GM23338 (cell line): Measurements from ENCODE around the gene IGF2R. TPM values are rescaled to one million over a fixed set of nuclear protein-coding genes. Genes with fewer than 3 reads are reported as not detected.

ENCODE experiments used
- ATAC-seq: fragments of 200-7000 bp; cut with Tn5 transposase; 3 replicates; pipeline ENCODE4 v1.9.1; 2020
- DNase-seq: peaks from one replicate; pipeline ENCODE4 v3.0.0-alpha.2; 2015; ENCODE audit warnings: low spot score
- H2AFZ ChIP-seq: fragments of 200-600 bp; sonication (generic); 2 replicates; pipeline ENCODE4 v1.8.0; 2016; ENCODE audit warnings: antibody characterized with exemption, mild to moderate bottlenecking, moderate library complexity
- H3F3A ChIP-seq: fragments of 200-600 bp; sonication (generic); replicated peaks from 2 replicates; pipeline ENCODE4 v1.8.0; 2017; ENCODE audit warnings: antibody characterized with exemption, mixed run types, low read depth
- H3K27ac ChIP-seq: fragments of 200-600 bp; sonication (generic); 2 replicates; pipeline ENCODE4 v1.6.1; 2016; ENCODE audit warnings: low read depth
- H3K27me3 ChIP-seq: fragments of 200-600 bp; sonication (generic); 2 replicates; pipeline ENCODE4 v1.8.0; 2016; ENCODE audit warnings: mild to moderate bottlenecking, mixed run types, moderate library complexity; ENCODE audit not compliant: insufficient read depth
- H3K36me3 ChIP-seq: fragments of 200-600 bp; sonication (generic); 2 replicates; pipeline ENCODE4 v1.8.0; 2016; ENCODE audit warnings: mild to moderate bottlenecking; ENCODE audit not compliant: insufficient read depth
- H3K4me1 ChIP-seq: fragments of 200-600 bp; sonication (generic); 2 replicates; pipeline ENCODE4 v1.8.0; 2016; ENCODE audit warnings: mild to moderate bottlenecking, moderate library complexity; ENCODE audit not compliant: insufficient read depth
- H3K4me2 ChIP-seq: fragments of 200-600 bp; sonication (generic); 2 replicates; pipeline ENCODE4 v1.7.1; 2017; ENCODE audit warnings: mixed run types
- H3K4me3 ChIP-seq: fragments of 200-600 bp; sonication (generic); 2 replicates; pipeline ENCODE4 v1.6.1; 2016; ENCODE audit warnings: mixed run types
- H3K79me2 ChIP-seq: fragments of 200-600 bp; sonication (generic); replicated peaks from 2 replicates; pipeline ENCODE4 v1.8.0; 2017; ENCODE audit warnings: mild to moderate bottlenecking; ENCODE audit not compliant: insufficient read depth
- H3K9me2 ChIP-seq: fragments of 200-600 bp; sonication (generic); 2 replicates; pipeline ENCODE4 v1.8.0; 2017; ENCODE audit not compliant: insufficient read depth
- H4K20me1 ChIP-seq: fragments of 200-600 bp; sonication (generic); replicated peaks from 2 replicates; pipeline ENCODE4 v1.8.0; 2017; ENCODE audit warnings: mild to moderate bottlenecking; ENCODE audit not compliant: insufficient read depth
- H3K27ac Mint-ChIP-seq: 2 replicates; pipeline ENCODE4 v1.8.0; 2020; ENCODE audit warnings: inconsistent platforms, mild to moderate bottlenecking, moderate library complexity, mixed read lengths
- H3K27me3 Mint-ChIP-seq: 3 replicates; pipeline ENCODE4 v1.8.0; 2022; ENCODE audit warnings: low read depth, mild to moderate bottlenecking, moderate library complexity, mixed read lengths, inconsistent platforms; ENCODE audit not compliant: insufficient read depth, poor library complexity
- H3K36me3 Mint-ChIP-seq: 3 replicates; pipeline ENCODE4 v1.8.0; 2021; ENCODE audit warnings: low read depth, mild to moderate bottlenecking, inconsistent platforms, moderate library complexity, mixed read lengths
- H3K4me1 Mint-ChIP-seq: 3 replicates; pipeline ENCODE4 v1.8.0; 2020; ENCODE audit warnings: mild to moderate bottlenecking, inconsistent platforms, mixed read lengths
- H3K4me3 Mint-ChIP-seq: 3 replicates; pipeline ENCODE4 v1.8.0; 2021; ENCODE audit warnings: moderate library complexity, mild to moderate bottlenecking, inconsistent platforms, mixed read lengths
- H3K9me3 Mint-ChIP-seq: 3 replicates; pipeline ENCODE4 v1.8.0; 2020; ENCODE audit warnings: moderate library complexity, mild to moderate bottlenecking, inconsistent platforms, mixed read lengths
- CREB1 ChIP-seq: fragments of 250-450 bp; sonication (Bioruptor Pico); IDR thresholded peaks from 2 replicates; pipeline ENCODE4 v1.5.0; 2020; ENCODE audit warnings: low read depth, mild to moderate bottlenecking, moderate library complexity
- EZH2 ChIP-seq: fragments of 200-600 bp; sonication (generic); IDR thresholded peaks from one replicate; pipeline ENCODE4 v1.8.0; 2017; ENCODE audit warnings: antibody characterized with exemption, mild to moderate bottlenecking, low read depth; ENCODE audit not compliant: unreplicated experiment
- NANOG ChIP-seq: IDR thresholded peaks from 2 replicates; pipeline ENCODE4 v1.6.1; 2016; ENCODE audit warnings: antibody characterized with exemption, borderline replicate concordance
- POLR2AphosphoS5 ChIP-seq: IDR thresholded peaks from 2 replicates; pipeline ENCODE4 v1.6.1; 2016; ENCODE audit warnings: antibody characterized with exemption, low read depth
- ZNF114 ChIP-seq: fragments of 250-450 bp; sonication (Bioruptor Pico); IDR thresholded peaks from 2 replicates; pipeline ENCODE4 v1.5.0; 2020; ENCODE audit warnings: mild to moderate bottlenecking, moderate library complexity
- polyA plus RNA-seq: library from polyadenylated mRNA; unstranded; fragments of >200 nt; fragmentation: Nextera tagmentation; extraction: Ambion mirVana; gene quantifications from 2 replicates; pipeline ENCODE4 v1.2.1, GENCODE V29; 2016
- total RNA-seq: library from RNA; depleted of rRNA; stranded (reverse); fragments of >200 nt; shearing (Covaris generic); gene quantifications from 2 replicates; pipeline ENCODE4 v1.2.3, GENCODE V29; 2014
- TF ChIP-seq, protein P1 (sequence below): fragments of 250-450 bp; sonication (Bioruptor Pico); IDR thresholded peaks from 2 replicates; pipeline ENCODE4 v1.5.0; 2020; ENCODE audit warnings: mild to moderate bottlenecking, moderate library complexity
- TF ChIP-seq, protein P2 (sequence below): IDR thresholded peaks from 2 replicates; pipeline ENCODE4 v1.6.1; 2016; ENCODE audit warnings: antibody characterized with exemption
- TF ChIP-seq, protein P3 (sequence below), 2 experiments: fragments of 200-600 bp in 1 of 2; sonication (generic) in 1 of 2; conservative IDR thresholded peaks; 2 replicates each; pipeline versions ENCODE4 v1.5.1 to v1.6.1; 2016 to 2017; ENCODE audit warnings: antibody characterized with exemption in 2 of 2, low read depth in 2 of 2, mild to moderate bottlenecking in 2 of 2, moderate library complexity in 1 of 2

The IGF2R gene
- total and polyA plus RNA-seq, 2 experiments from 2014 or later: 12.5 to 76.4 TPM

DNA sequence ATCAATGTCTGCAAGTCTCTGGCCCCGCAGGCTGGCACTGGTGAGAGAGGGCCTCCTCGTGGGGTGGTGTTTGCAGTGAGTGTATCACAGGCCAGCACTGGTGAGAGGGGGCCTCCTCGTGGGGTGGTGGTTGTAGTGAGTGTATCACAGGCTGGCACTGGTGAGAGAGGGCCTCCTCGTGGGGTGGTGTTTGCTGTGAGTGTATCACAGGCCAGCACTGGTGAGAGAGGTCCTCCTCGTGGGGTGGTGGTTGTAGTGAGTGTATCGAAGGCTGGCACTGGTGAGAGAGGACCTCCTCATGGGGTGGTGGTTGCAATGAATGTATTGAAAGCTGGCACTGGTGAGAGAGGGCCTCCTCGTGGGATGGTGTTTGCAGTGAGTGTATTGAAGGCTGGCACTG, 99.5 kb downstream of the IGF2R start (continued):
- TF ChIP-seq, protein P1, sequence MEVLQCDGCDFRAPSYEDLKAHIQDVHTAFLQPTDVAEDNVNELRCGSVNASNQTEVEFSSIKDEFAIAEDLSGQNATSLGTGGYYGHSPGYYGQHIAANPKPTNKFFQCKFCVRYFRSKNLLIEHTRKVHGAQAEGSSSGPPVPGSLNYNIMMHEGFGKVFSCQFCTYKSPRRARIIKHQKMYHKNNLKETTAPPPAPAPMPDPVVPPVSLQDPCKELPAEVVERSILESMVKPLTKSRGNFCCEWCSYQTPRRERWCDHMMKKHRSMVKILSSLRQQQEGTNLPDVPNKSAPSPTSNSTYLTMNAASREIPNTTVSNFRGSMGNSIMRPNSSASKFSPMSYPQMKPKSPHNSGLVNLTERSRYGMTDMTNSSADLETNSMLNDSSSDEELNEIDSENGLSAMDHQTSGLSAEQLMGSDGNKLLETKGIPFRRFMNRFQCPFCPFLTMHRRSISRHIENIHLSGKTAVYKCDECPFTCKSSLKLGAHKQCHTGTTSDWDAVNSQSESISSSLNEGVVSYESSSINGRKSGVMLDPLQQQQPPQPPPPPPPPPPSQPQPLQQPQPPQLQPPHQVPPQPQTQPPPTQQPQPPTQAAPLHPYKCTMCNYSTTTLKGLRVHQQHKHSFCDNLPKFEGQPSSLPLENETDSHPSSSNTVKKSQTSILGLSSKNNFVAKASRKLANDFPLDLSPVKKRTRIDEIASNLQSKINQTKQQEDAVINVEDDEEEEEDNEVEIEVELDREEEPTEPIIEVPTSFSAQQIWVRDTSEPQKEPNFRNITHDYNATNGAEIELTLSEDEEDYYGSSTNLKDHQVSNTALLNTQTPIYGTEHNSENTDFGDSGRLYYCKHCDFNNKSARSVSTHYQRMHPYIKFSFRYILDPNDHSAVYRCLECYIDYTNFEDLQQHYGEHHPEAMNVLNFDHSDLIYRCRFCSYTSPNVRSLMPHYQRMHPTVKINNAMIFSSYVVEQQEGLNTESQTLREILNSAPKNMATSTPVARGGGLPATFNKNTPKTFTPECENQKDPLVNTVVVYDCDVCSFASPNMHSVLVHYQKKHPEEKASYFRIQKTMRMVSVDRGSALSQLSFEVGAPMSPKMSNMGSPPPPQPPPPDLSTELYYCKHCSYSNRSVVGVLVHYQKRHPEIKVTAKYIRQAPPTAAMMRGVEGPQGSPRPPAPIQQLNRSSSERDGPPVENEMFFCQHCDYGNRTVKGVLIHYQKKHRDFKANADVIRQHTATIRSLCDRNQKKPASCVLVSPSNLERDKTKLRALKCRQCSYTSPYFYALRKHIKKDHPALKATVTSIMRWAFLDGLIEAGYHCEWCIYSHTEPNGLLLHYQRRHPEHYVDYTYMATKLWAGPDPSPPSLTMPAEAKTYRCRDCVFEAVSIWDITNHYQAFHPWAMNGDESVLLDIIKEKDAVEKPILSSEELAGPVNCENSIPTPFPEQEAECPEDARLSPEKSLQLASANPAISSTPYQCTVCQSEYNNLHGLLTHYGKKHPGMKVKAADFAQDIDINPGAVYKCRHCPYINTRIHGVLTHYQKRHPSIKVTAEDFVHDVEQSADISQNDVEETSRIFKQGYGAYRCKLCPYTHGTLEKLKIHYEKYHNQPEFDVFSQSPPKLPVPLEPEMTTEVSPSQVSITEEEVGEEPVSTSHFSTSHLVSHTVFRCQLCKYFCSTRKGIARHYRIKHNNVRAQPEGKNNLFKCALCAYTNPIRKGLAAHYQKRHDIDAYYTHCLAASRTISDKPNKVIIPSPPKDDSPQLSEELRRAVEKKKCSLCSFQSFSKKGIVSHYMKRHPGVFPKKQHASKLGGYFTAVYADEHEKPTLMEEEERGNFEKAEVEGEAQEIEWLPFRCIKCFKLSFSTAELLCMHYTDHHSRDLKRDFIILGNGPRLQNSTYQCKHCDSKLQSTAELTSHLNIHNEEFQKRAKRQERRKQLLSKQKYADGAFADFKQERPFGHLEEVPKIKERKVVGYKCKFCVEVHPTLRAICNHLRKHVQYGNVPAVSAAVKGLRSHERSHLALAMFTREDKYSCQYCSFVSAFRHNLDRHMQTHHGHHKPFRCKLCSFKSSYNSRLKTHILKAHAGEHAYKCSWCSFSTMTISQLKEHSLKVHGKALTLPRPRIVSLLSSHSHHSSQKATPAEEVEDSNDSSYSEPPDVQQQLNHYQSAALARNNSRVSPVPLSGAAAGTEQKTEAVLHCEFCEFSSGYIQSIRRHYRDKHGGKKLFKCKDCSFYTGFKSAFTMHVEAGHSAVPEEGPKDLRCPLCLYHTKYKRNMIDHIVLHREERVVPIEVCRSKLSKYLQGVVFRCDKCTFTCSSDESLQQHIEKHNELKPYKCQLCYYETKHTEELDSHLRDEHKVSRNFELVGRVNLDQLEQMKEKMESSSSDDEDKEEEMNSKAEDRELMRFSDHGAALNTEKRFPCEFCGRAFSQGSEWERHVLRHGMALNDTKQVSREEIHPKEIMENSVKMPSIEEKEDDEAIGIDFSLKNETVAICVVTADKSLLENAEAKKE (CRISPR knock-in tag): no peak
- TF ChIP-seq CREB1 (CRISPR knock-in tag): no peak

DNA sequence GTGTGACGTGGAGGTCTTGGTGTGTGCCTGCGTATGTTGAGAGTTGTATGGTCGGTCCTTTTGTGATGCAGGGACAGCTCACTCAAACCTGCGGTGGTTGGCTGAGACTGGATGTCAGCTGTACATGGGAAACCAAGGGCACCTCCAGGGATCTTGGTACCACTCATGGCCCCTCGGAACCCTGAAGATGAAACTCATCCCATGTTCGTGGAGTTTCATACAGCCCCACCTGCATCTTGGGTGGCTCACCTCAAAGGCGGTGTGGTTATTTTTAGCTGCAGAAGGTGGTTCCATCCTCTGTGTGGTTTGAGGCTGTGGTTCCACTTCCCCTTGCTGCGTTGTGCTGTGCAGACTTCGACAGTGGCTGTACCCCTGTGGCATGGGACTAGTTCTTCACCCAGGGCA, 100.2 kb downstream of the IGF2R start:
- no peaks in the 10 kb centered on the region for H3K4me1 ChIP-seq
- H3K27me3 ChIP-seq: no peaks in the 10 kb centered on the region
- H3K79me2 ChIP-seq: no peaks in the 10 kb centered on the region
- H3K9me2 ChIP-seq: no peaks in the 10 kb centered on the region
- Mint-ChIP-seq H3K9me3 (no peaks in the 10 kb centered on the region), H3K4me1 (no peaks in the 10 kb centered on the region), H3K27ac (no peak overlapping the region), H3K36me3 (peaks cover 87% of the 10 kb centered on the region), H3K27me3 (peaks cover 3% of the 10 kb centered on the region), H3K4me3 (no peak overlapping the region)
- no peak for DNase-seq
- no peak overlapping the region for H3K27ac ChIP-seq
- no peak overlapping the region for H2AFZ ChIP-seq
- no peaks in the 10 kb centered on the region; the same call in 1 of the 2 replicates for H4K20me1 ChIP-seq
- no peaks in the 10 kb centered on the region for H3F3A ChIP-seq
- TF ChIP-seq POLR2AphosphoS5: no peak
- TF ChIP-seq NANOG: no peak
- H3K4me2 ChIP-seq: no peak overlapping the region
- ATAC-seq: no peak
- H3K36me3 ChIP-seq: peaks cover 22% of the 10 kb centered on the region
- H3K4me3 ChIP-seq: no peak overlapping the region

DNA sequence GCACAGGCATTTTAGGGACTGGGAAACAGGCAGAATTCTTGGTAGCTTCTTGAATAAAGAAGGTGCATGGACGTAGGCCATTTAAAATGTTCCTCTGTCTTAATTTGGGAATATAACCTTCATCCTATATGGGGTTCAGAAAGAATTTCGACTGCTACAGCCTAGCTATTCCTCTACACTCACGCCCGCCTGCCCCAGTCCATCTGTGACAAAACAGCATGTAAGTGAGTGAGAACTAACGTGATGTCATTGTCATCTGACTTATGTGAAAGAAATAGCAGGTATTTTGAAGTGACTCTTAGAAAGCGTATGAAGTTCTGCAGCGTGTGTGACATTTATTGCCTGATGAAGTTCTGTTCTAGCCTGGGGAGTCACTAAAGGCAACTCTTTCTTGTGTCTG, 100.6 kb downstream of the IGF2R start:
- Histone ChIP-seq H3K27me3 (no peaks in the 10 kb centered on the region), H3F3A (no peaks in the 10 kb centered on the region), H3K79me2 (no peaks in the 10 kb centered on the region), H3K4me3 (no peak overlapping the region), H3K27ac (no peak overlapping the region), H2AFZ (no peak overlapping the region), H3K36me3 (peaks cover 21% of the 10 kb centered on the region), H3K4me2 (no peak overlapping the region), H3K9me2 (no peaks in the 10 kb centered on the region), H4K20me1 (no peaks in the 10 kb centered on the region; the same call in 1 of the 2 replicates), H3K4me1 (no peaks in the 10 kb centered on the region)
- H3K9me3 Mint-ChIP-seq: no peaks in the 10 kb centered on the region
- no peak overlapping the region for H3K4me3 Mint-ChIP-seq
- H3K4me1 Mint-ChIP-seq: no peaks in the 10 kb centered on the region
- no peak for ATAC-seq
- peaks cover 86% of the 10 kb centered on the region for H3K36me3 Mint-ChIP-seq
- H3K27ac Mint-ChIP-seq: no peak overlapping the region
- TF ChIP-seq ZNF114 (CRISPR knock-in tag) (no peak), POLR2AphosphoS5 (no peak), EZH2 (no peak), NANOG (no peak)
- TF ChIP-seq, protein P2, sequence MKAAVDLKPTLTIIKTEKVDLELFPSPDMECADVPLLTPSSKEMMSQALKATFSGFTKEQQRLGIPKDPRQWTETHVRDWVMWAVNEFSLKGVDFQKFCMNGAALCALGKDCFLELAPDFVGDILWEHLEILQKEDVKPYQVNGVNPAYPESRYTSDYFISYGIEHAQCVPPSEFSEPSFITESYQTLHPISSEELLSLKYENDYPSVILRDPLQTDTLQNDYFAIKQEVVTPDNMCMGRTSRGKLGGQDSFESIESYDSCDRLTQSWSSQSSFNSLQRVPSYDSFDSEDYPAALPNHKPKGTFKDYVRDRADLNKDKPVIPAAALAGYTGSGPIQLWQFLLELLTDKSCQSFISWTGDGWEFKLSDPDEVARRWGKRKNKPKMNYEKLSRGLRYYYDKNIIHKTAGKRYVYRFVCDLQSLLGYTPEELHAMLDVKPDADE: no peak
- TF ChIP-seq, protein P3, sequence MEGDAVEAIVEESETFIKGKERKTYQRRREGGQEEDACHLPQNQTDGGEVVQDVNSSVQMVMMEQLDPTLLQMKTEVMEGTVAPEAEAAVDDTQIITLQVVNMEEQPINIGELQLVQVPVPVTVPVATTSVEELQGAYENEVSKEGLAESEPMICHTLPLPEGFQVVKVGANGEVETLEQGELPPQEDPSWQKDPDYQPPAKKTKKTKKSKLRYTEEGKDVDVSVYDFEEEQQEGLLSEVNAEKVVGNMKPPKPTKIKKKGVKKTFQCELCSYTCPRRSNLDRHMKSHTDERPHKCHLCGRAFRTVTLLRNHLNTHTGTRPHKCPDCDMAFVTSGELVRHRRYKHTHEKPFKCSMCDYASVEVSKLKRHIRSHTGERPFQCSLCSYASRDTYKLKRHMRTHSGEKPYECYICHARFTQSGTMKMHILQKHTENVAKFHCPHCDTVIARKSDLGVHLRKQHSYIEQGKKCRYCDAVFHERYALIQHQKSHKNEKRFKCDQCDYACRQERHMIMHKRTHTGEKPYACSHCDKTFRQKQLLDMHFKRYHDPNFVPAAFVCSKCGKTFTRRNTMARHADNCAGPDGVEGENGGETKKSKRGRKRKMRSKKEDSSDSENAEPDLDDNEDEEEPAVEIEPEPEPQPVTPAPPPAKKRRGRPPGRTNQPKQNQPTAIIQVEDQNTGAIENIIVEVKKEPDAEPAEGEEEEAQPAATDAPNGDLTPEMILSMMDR (conservative IDR thresholded peaks at IDR 0.05; ENCODE audit: low read depth in 2 of 2): no peak
- H3K27me3 Mint-ChIP-seq: peaks cover 3% of the 10 kb centered on the region
- DNase-seq: no peak
